Measurements from ENCODE around the gene APOA1.

Gene APOA1

DNA sequence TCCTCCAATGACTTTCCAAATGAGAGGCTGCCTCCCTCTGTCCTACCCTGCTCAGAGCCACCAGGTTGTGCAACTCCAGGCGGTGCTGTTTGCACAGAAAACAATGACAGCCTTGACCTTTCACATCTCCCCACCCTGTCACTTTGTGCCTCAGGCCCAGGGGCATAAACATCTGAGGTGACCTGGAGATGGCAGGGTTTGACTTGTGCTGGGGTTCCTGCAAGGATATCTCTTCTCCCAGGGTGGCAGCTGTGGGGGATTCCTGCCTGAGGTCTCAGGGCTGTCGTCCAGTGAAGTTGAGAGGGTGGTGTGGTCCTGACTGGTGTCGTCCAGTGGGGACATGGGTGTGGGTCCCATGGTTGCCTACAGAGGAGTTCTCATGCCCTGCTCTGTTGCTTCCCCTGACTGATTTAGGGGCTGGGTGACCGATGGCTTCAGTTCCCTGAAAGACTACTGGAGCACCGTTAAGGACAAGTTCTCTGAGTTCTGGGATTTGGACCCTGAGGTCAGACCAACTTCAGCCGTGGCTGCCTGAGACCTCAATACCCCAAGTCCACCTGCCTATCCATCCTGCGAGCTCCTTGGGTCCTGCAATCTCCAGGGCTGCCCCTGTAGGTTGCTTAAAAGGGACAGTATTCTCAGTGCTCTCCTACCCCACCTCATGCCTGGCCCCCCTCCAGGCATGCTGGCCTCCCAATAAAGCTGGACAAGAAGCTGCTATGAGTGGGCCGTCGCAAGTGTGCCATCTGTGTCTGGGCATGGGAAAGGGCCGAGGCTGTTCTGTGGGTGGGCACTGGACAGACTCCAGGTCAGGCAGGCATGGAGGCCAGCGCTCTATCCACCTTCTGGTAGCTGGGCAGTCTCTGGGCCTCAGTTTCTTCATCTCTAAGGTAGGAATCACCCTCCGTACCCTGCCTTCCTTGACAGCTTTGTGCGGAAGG lies 4.8 kb downstream of the APOA1 start:
- ATAC-seq (no peak), DNase-seq (ENCODE audit: low spot score in 2 of 2) (no peak)
- Mint-ChIP-seq H3K27ac (no peak overlapping the region), H3K4me1 (peaks cover 11% of the 10 kb centered on the region), H3K9me3 (no peaks in the 10 kb centered on the region), H3K36me3 (peaks cover 5% of the 10 kb centered on the region), H3K4me3 (no peak overlapping the region)

DNA sequence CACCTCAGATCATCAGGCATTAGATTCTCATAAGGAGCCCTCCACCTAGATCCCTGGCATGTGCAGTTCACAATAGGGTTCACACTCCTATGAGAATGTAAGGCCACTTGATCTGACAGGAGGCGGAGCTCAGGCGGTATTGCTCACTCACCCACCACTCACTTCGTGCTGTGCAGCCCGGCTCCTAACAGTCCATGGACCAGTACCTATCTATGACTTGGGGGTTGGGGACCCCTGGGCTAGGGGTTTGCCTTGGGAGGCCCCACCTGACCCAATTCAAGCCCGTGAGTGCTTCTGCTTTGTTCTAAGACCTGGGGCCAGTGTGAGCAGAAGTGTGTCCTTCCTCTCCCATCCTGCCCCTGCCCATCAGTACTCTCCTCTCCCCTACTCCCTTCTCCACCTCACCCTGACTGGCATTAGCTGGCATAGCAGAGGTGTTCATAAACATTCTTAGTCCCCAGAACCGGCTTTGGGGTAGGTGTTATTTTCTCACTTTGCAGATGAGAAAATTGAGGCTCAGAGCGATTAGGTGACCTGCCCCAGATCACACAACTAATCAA lies 5.6 kb downstream of the APOA1 start:
- no peak overlapping the region for H3K27ac Mint-ChIP-seq
- peaks cover 11% of the 10 kb centered on the region for H3K4me1 Mint-ChIP-seq
- no peaks in the 10 kb centered on the region for H3K36me3 Mint-ChIP-seq
- H3K4me3 Mint-ChIP-seq = no peak overlapping the region
- DNase-seq (ENCODE audit: low spot score in 2 of 2) = no peak
- no peak for ATAC-seq
- H3K9me3 Mint-ChIP-seq = no peaks in the 10 kb centered on the region

DNA sequence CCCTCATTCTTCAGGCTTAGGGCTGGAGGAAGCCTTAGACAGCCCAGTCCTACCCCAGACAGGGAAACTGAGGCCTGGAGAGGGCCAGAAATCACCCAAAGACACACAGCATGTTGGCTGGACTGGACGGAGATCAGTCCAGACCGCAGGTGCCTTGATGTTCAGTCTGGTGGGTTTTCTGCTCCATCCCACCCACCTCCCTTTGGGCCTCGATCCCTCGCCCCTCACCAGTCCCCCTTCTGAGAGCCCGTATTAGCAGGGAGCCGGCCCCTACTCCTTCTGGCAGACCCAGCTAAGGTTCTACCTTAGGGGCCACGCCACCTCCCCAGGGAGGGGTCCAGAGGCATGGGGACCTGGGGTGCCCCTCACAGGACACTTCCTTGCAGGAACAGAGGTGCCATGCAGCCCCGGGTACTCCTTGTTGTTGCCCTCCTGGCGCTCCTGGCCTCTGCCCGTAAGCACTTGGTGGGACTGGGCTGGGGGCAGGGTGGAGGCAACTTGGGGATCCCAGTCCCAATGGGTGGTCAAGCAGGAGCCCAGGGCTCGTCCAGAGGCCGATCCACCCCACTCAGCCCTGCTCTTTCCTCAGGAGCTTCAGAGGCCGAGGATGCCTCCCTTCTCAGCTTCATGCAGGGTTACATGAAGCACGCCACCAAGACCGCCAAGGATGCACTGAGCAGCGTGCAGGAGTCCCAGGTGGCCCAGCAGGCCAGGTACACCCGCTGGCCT lies 7.1 kb downstream of the APOA1 start:
- DNase-seq (ENCODE audit: low spot score in 2 of 2) = no peak
- no peak for ATAC-seq
- Mint-ChIP-seq H3K9me3 (no peaks in the 10 kb centered on the region), H3K4me1 (peaks cover 8% of the 10 kb centered on the region), H3K4me3 (no peak overlapping the region), H3K36me3 (no peaks in the 10 kb centered on the region), H3K27ac (no peak overlapping the region)

DNA sequence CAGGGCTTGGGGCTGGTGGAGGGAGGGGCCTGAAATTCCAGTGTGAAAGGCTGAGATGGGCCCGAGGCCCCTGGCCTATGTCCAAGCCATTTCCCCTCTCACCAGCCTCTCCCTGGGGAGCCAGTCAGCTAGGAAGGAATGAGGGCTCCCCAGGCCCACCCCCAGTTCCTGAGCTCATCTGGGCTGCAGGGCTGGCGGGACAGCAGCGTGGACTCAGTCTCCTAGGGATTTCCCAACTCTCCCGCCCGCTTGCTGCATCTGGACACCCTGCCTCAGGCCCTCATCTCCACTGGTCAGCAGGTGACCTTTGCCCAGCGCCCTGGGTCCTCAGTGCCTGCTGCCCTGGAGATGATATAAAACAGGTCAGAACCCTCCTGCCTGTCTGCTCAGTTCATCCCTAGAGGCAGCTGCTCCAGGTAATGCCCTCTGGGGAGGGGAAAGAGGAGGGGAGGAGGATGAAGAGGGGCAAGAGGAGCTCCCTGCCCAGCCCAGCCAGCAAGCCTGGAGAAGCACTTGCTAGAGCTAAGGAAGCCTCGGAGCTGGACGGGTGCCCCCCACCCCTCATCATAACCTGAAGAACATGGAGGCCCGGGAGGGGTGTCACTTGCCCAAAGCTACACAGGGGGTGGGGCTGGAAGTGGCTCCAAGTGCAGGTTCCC lies 7.8 kb downstream of the APOA1 start, which contains the start of gene APOC3:
APOC3 (plus strand) TSS at position 383 of the 659 bp plus-strand sequence. CDS start 676 bp downstream, outside the sequence.
- no peak for DNase-seq (ENCODE audit: low spot score in 2 of 2)
- ATAC-seq = no peak
- Mint-ChIP-seq H3K4me1 (peaks cover 1% of the 10 kb centered on the region), H3K4me3 (no peak within 1 kb of the TSS), H3K36me3 (no peaks in the 10 kb centered on the region), H3K9me3 (no peaks in the 10 kb centered on the region), H3K27ac (no peak within 1 kb of the TSS)

DNA sequence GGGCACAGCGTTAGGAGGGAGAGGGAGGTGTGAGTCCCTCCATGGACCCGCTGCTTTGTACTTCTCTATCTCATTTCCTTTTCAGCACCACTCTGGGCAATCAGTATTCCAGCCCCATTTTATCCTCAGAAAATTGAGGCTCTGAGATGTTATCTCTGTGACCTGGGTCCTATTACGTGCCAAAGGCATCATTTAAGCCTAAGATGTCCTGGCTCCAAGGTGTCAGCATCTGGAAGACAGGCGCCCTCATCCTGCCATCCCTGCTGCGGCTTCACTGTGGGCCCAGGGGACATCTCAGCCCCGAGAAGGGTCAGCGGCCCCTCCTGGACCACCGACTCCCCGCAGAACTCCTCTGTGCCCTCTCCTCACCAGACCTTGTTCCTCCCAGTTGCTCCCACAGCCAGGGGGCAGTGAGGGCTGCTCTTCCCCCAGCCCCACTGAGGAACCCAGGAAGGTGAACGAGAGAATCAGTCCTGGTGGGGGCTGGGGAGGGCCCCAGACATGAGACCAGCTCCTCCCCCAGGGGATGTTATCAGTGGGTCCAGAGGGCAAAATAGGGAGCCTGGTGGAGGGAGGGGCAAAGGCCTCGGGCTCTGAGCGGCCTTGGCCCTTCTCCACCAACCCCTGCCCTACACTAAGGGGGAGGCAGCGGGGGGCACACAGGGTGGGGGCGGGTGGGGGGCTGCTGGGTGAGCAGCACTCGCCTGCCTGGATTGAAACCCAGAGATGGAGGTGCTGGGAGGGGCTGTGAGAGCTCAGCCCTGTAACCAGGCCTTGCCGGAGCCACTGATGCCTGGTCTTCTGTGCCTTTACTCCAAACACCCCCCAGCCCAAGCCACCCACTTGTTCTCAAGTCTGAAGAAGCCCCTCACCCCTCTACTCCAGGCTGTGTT lies 8.5 kb downstream of the APOA1 start:
- Mint-ChIP-seq H3K4me1 (no peaks in the 10 kb centered on the region), H3K9me3 (no peaks in the 10 kb centered on the region), H3K36me3 (no peaks in the 10 kb centered on the region), H3K27ac (no peak overlapping the region), H3K4me3 (no peak overlapping the region)
- no peak for DNase-seq (ENCODE audit: low spot score in 2 of 2)
- ATAC-seq = no peak

DNA sequence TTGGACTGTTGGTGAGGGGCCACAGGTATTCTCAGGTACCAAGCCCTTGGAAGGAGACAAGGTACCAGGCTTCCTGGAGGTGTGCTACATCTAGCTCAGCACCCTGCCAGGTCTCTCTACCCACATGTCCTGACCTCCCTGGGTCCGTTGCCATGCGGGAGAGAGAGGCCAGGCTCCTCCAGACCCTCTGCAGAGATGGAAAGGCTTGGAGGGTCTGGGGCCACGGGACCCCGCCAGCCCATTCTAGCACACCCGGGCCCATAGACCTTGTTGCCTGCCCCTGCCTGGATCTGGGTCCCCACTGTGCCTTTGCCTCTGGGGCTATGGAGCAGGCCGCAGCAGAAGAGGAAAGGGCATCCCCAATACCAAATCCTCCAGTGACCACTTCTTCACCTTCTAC lies 10.0 kb downstream of the APOA1 start:
- H3K4me1 Mint-ChIP-seq = no peaks in the 10 kb centered on the region
- no peak for DNase-seq (ENCODE audit: low spot score in 2 of 2)
- no peaks in the 10 kb centered on the region for H3K36me3 Mint-ChIP-seq
- no peak overlapping the region for H3K27ac Mint-ChIP-seq
- no peaks in the 10 kb centered on the region for H3K9me3 Mint-ChIP-seq
- ATAC-seq = no peak
- no peak overlapping the region for H3K4me3 Mint-ChIP-seq

DNA sequence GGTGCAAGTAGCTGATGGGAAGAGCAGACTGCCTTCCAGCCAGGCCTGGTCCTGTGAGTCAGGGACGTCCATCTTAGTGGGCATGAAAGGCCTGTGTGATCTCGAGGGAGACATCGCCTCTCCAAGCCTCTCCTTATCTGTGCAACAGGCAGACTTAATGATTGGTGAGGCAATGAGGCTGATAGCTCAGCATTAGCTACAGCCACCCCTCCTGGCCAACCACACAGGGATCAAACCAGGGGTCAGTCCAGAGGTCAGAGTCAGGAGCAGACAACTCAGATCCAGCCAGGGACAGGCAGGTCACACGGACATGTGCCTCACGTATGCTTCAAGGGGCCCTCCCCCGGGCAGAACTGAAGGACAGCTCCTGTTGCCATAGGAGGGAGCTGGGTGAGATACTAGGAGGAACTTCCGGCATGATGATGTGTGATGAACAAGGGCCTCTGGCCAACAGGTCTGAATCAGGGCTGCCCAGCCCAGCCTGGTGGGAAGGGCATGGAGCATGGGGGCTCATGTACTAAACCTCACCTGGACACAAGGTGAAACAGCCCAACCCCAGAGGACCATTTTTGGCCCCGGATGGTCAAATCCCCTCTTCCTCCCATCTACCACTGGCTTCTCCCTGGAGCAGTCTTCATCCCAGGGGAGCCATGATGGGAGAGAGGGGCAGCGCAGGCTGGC lies 10.5 kb downstream of the APOA1 start:
- Mint-ChIP-seq H3K9me3 (no peaks in the 10 kb centered on the region), H3K27ac (no peak overlapping the region), H3K4me1 (no peaks in the 10 kb centered on the region), H3K36me3 (no peaks in the 10 kb centered on the region), H3K4me3 (no peak overlapping the region)
- DNase-seq (ENCODE audit: low spot score in 2 of 2) (no peak), ATAC-seq (no peak)

DNA sequence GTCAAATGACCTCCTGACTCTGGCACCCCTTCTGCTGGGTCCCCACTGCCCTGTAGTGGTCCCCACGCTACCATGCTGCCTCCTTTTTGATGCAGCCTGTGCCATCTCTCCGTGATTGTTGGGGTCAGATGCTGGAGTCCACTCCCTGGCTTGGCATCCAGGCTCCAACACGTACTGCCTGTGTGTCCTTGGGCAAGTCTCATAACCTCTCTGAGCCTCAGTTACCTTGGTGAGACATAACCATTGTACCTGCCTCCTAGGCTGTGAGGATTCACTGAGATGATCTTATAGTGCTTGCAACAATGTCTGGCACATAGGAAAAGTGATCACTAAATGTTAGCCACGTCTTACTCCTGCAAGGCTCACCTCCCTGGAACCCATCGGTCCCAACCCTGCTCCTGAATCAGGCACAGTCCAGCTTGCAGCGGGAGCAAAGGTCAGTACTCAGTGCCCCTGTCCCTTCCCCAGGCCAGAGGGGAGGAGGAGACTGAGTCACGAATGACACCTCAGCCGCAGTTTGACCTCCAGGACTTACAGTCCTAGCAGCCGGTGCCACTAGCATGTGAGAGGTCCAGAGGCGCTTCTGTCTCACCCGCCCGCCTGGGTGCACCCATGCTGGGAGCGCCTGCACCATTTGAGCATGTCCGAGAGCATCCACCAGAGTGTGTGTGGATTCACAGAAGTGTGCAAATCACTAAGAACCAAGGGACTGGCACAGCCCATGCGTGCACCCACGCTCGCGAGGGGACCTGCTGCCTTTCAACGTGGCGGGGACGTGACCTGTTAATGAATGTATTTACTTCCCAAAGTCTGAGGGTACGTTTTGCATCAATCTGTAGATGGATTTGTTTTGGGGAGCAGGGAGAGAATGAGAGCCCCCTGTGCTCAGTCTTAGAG lies 11.3 kb downstream of the APOA1 start:
- H3K9me3 Mint-ChIP-seq = no peaks in the 10 kb centered on the region
- no peaks in the 10 kb centered on the region for H3K36me3 Mint-ChIP-seq
- DNase-seq (ENCODE audit: low spot score in 2 of 2) (no peak), ATAC-seq (no peak)
- no peak overlapping the region for H3K27ac Mint-ChIP-seq
- H3K4me3 Mint-ChIP-seq = no peak overlapping the region
- no peaks in the 10 kb centered on the region for H3K4me1 Mint-ChIP-seq

DNA sequence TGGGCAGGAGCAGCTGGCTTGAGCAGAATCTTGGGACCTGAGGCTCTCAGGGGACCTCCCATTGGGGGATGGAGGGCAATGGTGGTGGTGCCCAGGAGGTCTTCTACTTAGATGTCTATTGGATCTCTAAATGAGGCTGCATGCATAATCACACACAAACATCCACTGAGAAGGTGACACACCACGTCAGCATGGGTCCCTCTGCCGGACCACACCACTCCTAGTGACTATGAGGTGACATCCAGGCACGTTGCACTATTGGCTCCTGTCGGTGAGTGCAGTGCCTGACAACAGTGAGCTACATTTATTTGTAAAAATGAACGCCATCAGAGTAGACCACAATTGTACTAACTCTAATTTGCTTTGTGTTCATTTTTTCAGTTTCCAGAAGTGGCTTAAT lies 12.0 kb downstream of the APOA1 start:
- H3K27ac Mint-ChIP-seq = no peak overlapping the region
- DNase-seq (ENCODE audit: low spot score in 2 of 2) = no peak
- H3K4me3 Mint-ChIP-seq = no peak overlapping the region
- no peak for ATAC-seq
- H3K9me3 Mint-ChIP-seq = no peaks in the 10 kb centered on the region
- no peaks in the 10 kb centered on the region for H3K4me1 Mint-ChIP-seq
- no peaks in the 10 kb centered on the region for H3K36me3 Mint-ChIP-seq

DNA sequence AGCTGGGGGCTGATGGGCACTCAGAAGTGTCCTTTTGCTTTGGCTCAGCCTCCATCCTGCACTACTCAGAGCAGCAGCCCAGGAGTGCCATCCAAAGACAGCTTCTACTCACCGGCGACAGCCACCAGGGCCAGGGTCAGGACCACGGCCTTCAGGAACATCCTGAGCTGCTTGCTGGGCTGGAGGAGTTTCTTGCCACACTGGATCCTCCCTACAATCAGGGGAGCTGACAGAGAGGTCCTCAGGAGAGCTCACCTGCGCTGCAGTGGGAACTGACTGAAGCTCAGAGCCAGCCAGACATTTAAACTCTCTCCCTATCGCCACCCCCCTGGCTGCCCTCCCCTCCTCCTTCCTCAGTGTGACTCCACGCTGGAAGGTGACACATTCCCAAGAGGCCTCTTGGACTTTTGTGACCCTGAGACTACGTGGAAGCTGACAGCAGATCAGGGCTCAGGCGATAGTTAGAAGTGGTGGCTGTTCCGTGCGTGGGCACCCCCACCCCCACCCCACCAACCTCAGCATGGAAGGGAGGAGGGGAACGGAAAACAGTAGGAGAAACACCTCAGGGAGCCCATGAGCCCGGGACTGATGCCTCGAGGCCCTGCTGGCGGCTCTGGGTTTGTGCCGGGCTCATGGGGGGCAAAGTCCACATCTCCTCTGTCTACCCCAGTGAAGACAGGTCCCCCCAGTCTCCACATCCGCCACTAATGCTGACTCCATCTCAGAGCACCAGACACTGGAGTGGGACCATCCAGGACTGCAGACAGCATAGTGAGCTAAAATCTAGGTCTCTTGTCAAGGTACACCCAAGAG lies 14.2 kb downstream of the APOA1 start, which contains the start of gene APOA4:
APOA4 (minus strand) TSS at position 274 of the 813 bp plus-strand sequence; CDS start at position 161, 113 bp downstream.
- Mint-ChIP-seq H3K4me3 (no peak within 1 kb of the TSS), H3K36me3 (no peaks in the 10 kb centered on the region), H3K27ac (no peak within 1 kb of the TSS), H3K4me1 (no peaks in the 10 kb centered on the region), H3K9me3 (no peaks in the 10 kb centered on the region)
- ATAC-seq (no peak), DNase-seq (ENCODE audit: low spot score in 2 of 2) (no peak)

DNA sequence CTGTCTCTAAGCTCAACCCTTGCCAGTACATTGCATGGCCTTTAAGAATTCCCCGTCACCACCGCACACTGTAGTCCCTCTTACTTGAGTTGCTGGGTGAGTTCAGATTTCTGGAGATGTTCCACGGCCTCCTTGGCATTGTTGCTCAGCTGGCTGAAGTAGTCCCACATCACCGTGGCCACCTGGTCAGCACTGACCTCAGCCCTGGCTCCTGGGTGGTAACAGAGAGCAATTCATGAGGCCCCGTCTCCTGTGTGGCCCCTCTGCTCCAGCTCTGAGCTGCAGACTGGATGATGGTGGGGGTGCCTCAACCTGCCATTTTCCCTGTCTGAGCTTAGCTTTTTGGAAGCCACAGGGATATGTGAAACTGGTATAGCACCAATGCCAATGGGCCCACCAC lies 14.8 kb downstream of the APOA1 start:
- Mint-ChIP-seq H3K4me3 (no peak overlapping the region), H3K9me3 (no peaks in the 10 kb centered on the region), H3K4me1 (no peaks in the 10 kb centered on the region), H3K27ac (no peak overlapping the region), H3K36me3 (no peaks in the 10 kb centered on the region)
- ATAC-seq (no peak), DNase-seq (ENCODE audit: low spot score in 2 of 2) (no peak)

DNA sequence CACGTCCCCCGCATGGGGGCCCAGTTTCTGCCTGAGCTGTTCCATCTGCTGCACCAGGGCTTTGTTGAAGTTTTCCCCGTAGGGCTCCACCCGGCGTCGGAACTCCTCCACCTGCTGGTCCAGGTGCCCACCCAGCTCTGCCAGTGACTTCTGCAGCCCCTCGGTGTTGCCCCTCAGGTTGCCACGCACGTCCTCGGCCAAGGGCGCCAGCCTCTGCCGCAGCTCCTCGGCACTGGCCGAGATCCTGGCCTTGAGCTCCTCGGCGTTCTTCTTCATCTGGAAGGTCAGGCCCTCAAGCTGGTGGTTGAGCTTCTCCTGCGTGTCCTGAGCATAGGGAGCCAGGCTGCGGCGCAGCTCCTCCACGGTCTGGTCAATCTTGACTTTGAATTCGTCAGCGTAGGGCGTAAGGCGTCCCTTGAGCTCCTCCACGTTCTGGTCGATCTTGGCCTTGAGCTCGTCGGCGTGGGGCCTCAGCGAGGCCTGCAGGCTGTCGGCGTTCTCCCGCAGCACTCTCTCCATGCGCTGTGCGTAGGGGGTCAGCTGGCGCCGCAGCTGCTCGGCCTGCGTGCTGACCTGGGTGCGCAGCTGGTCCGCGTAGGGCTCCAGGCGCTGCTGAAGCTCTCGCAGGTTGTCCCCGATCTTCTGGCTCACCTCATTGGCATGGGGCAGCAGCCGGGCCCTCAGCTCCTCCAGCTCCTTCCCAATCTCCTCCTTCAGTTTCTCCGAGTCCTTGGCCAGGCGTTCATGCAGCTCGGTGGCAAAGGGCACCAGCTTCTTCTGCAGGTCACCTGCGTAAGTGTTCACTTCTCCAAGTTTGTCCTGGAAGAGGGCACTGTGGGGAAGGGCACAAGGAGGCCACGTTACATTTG lies 16.1 kb downstream of the APOA1 start:
- DNase-seq (ENCODE audit: low spot score in 2 of 2) (no peak), ATAC-seq (no peak)
- H3K36me3 Mint-ChIP-seq = no peaks in the 10 kb centered on the region
- no peak overlapping the region for H3K27ac Mint-ChIP-seq
- H3K4me1 Mint-ChIP-seq = no peaks in the 10 kb centered on the region
- no peak overlapping the region for H3K4me3 Mint-ChIP-seq
- no peaks in the 10 kb centered on the region for H3K9me3 Mint-ChIP-seq

Data from stimulated activated effector memory CD8-positive, alpha-beta T cell treated with anti-CD3 and anti-CD28 coated beads, Interleukin-12 subunit alpha, Interleukin-12 subunit beta, amount 100 ng/mL, for 72 hours (primary cell).